ENCODE results near the gene WDFY3.

- TF ChIP-seq, protein P1, sequence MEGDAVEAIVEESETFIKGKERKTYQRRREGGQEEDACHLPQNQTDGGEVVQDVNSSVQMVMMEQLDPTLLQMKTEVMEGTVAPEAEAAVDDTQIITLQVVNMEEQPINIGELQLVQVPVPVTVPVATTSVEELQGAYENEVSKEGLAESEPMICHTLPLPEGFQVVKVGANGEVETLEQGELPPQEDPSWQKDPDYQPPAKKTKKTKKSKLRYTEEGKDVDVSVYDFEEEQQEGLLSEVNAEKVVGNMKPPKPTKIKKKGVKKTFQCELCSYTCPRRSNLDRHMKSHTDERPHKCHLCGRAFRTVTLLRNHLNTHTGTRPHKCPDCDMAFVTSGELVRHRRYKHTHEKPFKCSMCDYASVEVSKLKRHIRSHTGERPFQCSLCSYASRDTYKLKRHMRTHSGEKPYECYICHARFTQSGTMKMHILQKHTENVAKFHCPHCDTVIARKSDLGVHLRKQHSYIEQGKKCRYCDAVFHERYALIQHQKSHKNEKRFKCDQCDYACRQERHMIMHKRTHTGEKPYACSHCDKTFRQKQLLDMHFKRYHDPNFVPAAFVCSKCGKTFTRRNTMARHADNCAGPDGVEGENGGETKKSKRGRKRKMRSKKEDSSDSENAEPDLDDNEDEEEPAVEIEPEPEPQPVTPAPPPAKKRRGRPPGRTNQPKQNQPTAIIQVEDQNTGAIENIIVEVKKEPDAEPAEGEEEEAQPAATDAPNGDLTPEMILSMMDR (IDR thresholded peaks at IDR 0.05), result no peak
- no peak for TF ChIP-seq EZH2 (IDR thresholded peaks at IDR 0.05)
These were observed 39.4 kb upstream of the WDFY3 start for GRCh38 chr4:85005865-85006377.
